Measurements from ENCODE around the gene TRHDE.

Gene TRHDE

DNA sequence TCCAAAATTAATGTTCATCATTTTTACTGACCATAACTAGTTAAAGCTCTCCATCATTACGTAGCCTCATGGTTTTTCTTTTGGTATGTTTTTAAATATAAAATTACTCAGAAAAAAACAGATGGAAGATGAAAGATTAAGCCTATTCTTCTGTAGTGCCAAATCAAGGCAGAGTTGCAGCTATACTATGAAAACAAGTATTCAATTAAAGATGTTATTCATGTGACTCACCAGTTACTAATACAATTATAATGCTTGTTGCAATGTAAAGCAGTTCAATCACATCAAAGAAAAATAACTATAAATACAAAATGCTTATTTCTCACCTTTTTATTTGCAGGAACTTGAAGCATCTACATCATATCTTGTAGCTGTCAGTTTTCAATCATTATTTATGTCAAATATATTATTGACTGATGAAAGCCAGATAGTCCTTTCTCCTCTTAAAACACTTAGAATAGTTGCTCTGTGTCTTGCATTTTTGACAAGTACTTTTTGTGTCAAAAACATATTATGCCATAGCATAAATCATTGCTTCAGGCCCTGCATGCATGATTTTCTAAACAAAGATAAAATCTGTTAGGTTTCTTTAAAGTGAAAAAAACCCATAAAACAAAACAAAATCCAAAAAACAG, 36.0 kb upstream of the TRHDE start:
- no peaks in the 10 kb centered on the region for H3K36me3 ChIP-seq
- TF ChIP-seq, protein P1, sequence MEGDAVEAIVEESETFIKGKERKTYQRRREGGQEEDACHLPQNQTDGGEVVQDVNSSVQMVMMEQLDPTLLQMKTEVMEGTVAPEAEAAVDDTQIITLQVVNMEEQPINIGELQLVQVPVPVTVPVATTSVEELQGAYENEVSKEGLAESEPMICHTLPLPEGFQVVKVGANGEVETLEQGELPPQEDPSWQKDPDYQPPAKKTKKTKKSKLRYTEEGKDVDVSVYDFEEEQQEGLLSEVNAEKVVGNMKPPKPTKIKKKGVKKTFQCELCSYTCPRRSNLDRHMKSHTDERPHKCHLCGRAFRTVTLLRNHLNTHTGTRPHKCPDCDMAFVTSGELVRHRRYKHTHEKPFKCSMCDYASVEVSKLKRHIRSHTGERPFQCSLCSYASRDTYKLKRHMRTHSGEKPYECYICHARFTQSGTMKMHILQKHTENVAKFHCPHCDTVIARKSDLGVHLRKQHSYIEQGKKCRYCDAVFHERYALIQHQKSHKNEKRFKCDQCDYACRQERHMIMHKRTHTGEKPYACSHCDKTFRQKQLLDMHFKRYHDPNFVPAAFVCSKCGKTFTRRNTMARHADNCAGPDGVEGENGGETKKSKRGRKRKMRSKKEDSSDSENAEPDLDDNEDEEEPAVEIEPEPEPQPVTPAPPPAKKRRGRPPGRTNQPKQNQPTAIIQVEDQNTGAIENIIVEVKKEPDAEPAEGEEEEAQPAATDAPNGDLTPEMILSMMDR (IDR thresholded peaks at IDR 0.05; ENCODE audit: low read depth, low read length) = no peak
- H3K9me3 ChIP-seq (ENCODE audit: severe bottlenecking) = no peaks in the 10 kb centered on the region
- H3K4me3 ChIP-seq (ENCODE audit: low read depth, low read length) = no peak overlapping the region
- H3K27me3 ChIP-seq (ENCODE audit: insufficient read depth, low read depth, severe bottlenecking) = no peaks in the 10 kb centered on the region
- no peak for DNase-seq
- no peak overlapping the region for H3K27ac ChIP-seq

DNA sequence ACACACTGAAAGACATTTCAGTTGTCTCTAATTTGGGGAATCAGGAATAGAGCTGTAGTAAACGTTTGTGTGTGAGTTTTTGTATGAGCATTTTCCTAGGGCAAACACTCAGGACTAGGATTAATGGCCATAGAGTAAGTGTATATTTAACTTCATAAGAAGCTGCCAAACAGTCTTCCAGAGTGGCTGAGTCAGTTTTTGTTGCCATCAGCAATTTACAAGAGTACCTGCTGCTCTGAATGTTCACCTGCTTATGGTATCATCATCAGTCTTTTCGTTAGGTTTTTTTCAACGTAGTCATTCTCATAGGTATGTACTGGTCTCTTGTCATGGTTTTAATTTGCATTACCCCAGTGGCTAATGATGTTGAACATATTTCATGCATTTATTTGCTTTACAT, 30.6 kb upstream of the TRHDE start:
- TF ChIP-seq, protein P1 (IDR thresholded peaks at IDR 0.05; ENCODE audit: low read depth, low read length) = no peak
- no peak overlapping the region for H3K4me3 ChIP-seq (ENCODE audit: low read depth, low read length)
- DNase-seq = no peak

GRCh38 chr12:72242946-72243345, 29.2 kb upstream of the TRHDE start:
- DNase-seq = no peak
- H3K27me3 ChIP-seq (ENCODE audit: insufficient read depth, low read depth, severe bottlenecking) = no peaks in the 10 kb centered on the region
- no peak overlapping the region for H3K27ac ChIP-seq
- no peaks in the 10 kb centered on the region for H3K36me3 ChIP-seq
- no peak overlapping the region for H3K4me3 ChIP-seq (ENCODE audit: low read depth, low read length)
- H3K9me3 ChIP-seq (ENCODE audit: severe bottlenecking) = no peaks in the 10 kb centered on the region
- TF ChIP-seq, protein P1 (IDR thresholded peaks at IDR 0.05; ENCODE audit: low read depth, low read length) = no peak

More for the DNA sequence above, 30.6 kb upstream of the TRHDE start:
- no peaks in the 10 kb centered on the region for H3K27me3 ChIP-seq (ENCODE audit: insufficient read depth, low read depth, severe bottlenecking)
- no peaks in the 10 kb centered on the region for H3K9me3 ChIP-seq (ENCODE audit: severe bottlenecking)
- no peaks in the 10 kb centered on the region for H3K36me3 ChIP-seq
- no peak overlapping the region for H3K27ac ChIP-seq

GRCh38 chr12:72246370-72246769, 25.8 kb upstream of the TRHDE start:
- no peak overlapping the region for H3K4me3 ChIP-seq (ENCODE audit: low read depth, low read length)
- DNase-seq = no peak
- H3K9me3 ChIP-seq (ENCODE audit: severe bottlenecking) = no peaks in the 10 kb centered on the region
- H3K27me3 ChIP-seq (ENCODE audit: insufficient read depth, low read depth, severe bottlenecking) = no peaks in the 10 kb centered on the region
- TF ChIP-seq, protein P1 (IDR thresholded peaks at IDR 0.05; ENCODE audit: low read depth, low read length) = no peak
- no peaks in the 10 kb centered on the region for H3K36me3 ChIP-seq
- H3K27ac ChIP-seq = no peak overlapping the region

DNA sequence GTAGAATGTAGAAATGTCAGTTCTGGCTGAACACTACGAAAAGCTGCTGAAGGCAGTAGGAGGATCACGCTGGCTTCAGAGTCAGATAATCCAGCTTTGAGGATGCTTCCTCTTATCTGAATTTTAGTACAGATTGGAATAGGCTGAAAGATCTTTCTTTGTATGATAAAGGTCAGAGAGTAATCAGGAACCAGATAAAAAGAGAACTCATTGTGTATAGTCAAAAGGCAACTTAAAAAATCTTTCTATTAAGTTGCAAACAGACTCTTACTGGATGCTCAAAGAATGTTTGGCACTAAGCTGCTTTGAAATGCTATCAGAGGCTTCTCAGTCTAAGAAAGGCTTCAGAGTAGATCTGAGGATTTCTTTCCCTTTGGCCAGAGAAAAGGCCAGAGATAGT, 21.8 kb upstream of the TRHDE start:
- Histone ChIP-seq H3K27me3 (ENCODE audit: insufficient read depth, low read depth, severe bottlenecking) (no peaks in the 10 kb centered on the region), H3K9me3 (ENCODE audit: severe bottlenecking) (no peaks in the 10 kb centered on the region), H3K36me3 (no peaks in the 10 kb centered on the region), H3K4me3 (ENCODE audit: low read depth, low read length) (no peak overlapping the region), H3K27ac (no peak overlapping the region)
- peak; percentile 9 for DNase-seq
- TF ChIP-seq, protein P1 (IDR thresholded peaks at IDR 0.05; ENCODE audit: low read depth, low read length) = no peak

GRCh38 chr12:72256725-72257124, 15.4 kb upstream of the TRHDE start:
- Histone ChIP-seq H3K36me3 (no peaks in the 10 kb centered on the region), H3K27me3 (ENCODE audit: insufficient read depth, low read depth, severe bottlenecking) (no peaks in the 10 kb centered on the region), H3K27ac (no peak overlapping the region), H3K4me3 (ENCODE audit: low read depth, low read length) (no peak overlapping the region), H3K9me3 (ENCODE audit: severe bottlenecking) (no peaks in the 10 kb centered on the region)
- TF ChIP-seq, protein P1 (IDR thresholded peaks at IDR 0.05; ENCODE audit: low read depth, low read length) = no peak
- no peak for DNase-seq

Measured in WERI-Rb-1 (cell line).